Lower lobe of right lung (tissue), 2 donors: ENCODE measurements around the gene MAFG. TPM values are rescaled to one million over a fixed set of nuclear protein-coding genes. Genes with fewer than 3 reads are reported as not detected.

ENCODE experiments used
- ATAC-seq, 2 donors: fragments of 200-7000 bp; cut with Tn5 transposase; one replicate each; pipeline ENCODE4 v1.9.1; 2020 to 2022; ENCODE audit warnings: mild to moderate bottlenecking in 2 of 2, moderate library complexity in 2 of 2
- DNase-seq: peaks from one replicate; pipeline ENCODE4 v3.0.0-alpha.2; 2020
- H3K27ac ChIP-seq: fragments of 200-600 bp; one replicate; pipeline ENCODE4 v1.8.0; 2022
- H3K27me3 ChIP-seq: fragments of 200-600 bp; one replicate; pipeline ENCODE4 v1.8.0; 2022; ENCODE audit warnings: low read depth
- H3K36me3 ChIP-seq: fragments of 200-600 bp; one replicate; pipeline ENCODE4 v1.8.0; 2022; ENCODE audit warnings: mild to moderate bottlenecking
- H3K4me1 ChIP-seq: fragments of 200-600 bp; one replicate; pipeline ENCODE4 v1.8.0; 2022
- H3K4me3 ChIP-seq: fragments of 200-600 bp; one replicate; pipeline ENCODE4 v1.8.0; 2022; ENCODE audit warnings: mild to moderate bottlenecking
- H3K9me3 ChIP-seq: fragments of 200-600 bp; one replicate; pipeline ENCODE4 v1.8.0; 2022
- intact Hi-C: fragments of 100-400 bp; cut with DNase I; formaldehyde crosslinking; loops from one replicate; pipeline ENCODE4 v1.11.0; 2022
- total RNA-seq: library from RNA; stranded (reverse); fragmentation: NEBNext Ultra II Directional; extraction: Animal tissue kit (Norgen Biotek cat#: 25700); gene quantifications from one replicate; pipeline ENCODE4 v1.2.1, GENCODE V29; 2021
- TF ChIP-seq, protein P1 (sequence below): fragments of 200-600 bp; IDR thresholded peaks from one replicate; pipeline ENCODE4 v1.8.0; 2022; ENCODE audit warnings: antibody characterized with exemption, mild to moderate bottlenecking
- donor health status: DM: no; HTN: yes; CAD: no; lungs with severe emphysema.

The MAFG gene
- total RNA-seq, 1 donor from 2014 or later, result 30.7 TPM

- TF ChIP-seq, protein P1, sequence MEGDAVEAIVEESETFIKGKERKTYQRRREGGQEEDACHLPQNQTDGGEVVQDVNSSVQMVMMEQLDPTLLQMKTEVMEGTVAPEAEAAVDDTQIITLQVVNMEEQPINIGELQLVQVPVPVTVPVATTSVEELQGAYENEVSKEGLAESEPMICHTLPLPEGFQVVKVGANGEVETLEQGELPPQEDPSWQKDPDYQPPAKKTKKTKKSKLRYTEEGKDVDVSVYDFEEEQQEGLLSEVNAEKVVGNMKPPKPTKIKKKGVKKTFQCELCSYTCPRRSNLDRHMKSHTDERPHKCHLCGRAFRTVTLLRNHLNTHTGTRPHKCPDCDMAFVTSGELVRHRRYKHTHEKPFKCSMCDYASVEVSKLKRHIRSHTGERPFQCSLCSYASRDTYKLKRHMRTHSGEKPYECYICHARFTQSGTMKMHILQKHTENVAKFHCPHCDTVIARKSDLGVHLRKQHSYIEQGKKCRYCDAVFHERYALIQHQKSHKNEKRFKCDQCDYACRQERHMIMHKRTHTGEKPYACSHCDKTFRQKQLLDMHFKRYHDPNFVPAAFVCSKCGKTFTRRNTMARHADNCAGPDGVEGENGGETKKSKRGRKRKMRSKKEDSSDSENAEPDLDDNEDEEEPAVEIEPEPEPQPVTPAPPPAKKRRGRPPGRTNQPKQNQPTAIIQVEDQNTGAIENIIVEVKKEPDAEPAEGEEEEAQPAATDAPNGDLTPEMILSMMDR, result no peak
- Histone ChIP-seq H3K4me1 (peaks cover 35% of the 10 kb centered on the region), H3K9me3 (no peaks in the 10 kb centered on the region), H3K27me3 (peaks cover 4% of the 10 kb centered on the region), H3K27ac (peak overlapping the region; percentile 65), H3K4me3 (peak overlapping the region; percentile 31), H3K36me3 (no peaks in the 10 kb centered on the region)
- intact Hi-C loops, result no loop called here
- DNase-seq (no peak), ATAC-seq (no peak)
These were observed 40.8 kb upstream of the MAFG start for GRCh38 chr17:81968396-81968745.

- Histone ChIP-seq H3K36me3 (no peaks in the 10 kb centered on the region), H3K4me1 (peaks cover 35% of the 10 kb centered on the region), H3K27me3 (peaks cover 6% of the 10 kb centered on the region), H3K4me3 (peak overlapping the region; percentile 31), H3K9me3 (no peaks in the 10 kb centered on the region), H3K27ac (peak overlapping the region; percentile 65)
- TF ChIP-seq, protein P1, result no peak
- intact Hi-C loops, result no loop called here
- ATAC-seq (peak; percentile 90 to 92), DNase-seq (peak; percentile 88)
These were observed 40.2 kb upstream of the MAFG start for GRCh38 chr17:81967533-81968395.

GRCh38 chr17:81967244-81967532 is 39.7 kb upstream of the MAFG start:
- peak overlapping the region; percentile 65 for H3K27ac ChIP-seq
- no peaks in the 10 kb centered on the region for H3K36me3 ChIP-seq
- peak; percentile 2 to 13 for ATAC-seq
- intact Hi-C loops, result no loop called here
- H3K27me3 ChIP-seq, result peaks cover 12% of the 10 kb centered on the region
- H3K4me3 ChIP-seq, result peak overlapping the region; percentile 31
- DNase-seq, result no peak
- no peaks in the 10 kb centered on the region for H3K9me3 ChIP-seq
- H3K4me1 ChIP-seq, result peaks cover 35% of the 10 kb centered on the region
- TF ChIP-seq, protein P1, result no peak

- intact Hi-C loops, result no loop called here
- ATAC-seq, result peak; percentile 60 to 74
These were observed 39.1 kb upstream of the MAFG start for GRCh38 chr17:81966343-81967243.

More at GRCh38 chr17:81966343-81967243, 39.1 kb upstream of the MAFG start:
- TF ChIP-seq, protein P1, result no peak
- H3K36me3 ChIP-seq, result no peaks in the 10 kb centered on the region
- H3K27me3 ChIP-seq, result peaks cover 18% of the 10 kb centered on the region
- no peak overlapping the region for H3K4me3 ChIP-seq
- H3K9me3 ChIP-seq, result no peaks in the 10 kb centered on the region
- peaks cover 35% of the 10 kb centered on the region for H3K4me1 ChIP-seq
- H3K27ac ChIP-seq, result peak overlapping the region; percentile 65
- peak; percentile 69 for DNase-seq
